Measurements from ENCODE around the gene CPN2.

GRCh38 chr3:194326192-194326967, 24.7 kb downstream of the CPN2 start:
- TF ChIP-seq CEBPB (IDR thresholded peaks at IDR 0.05) (no peak), CTCF (IDR thresholded peaks at IDR 0.05) (no peak), EP300 (IDR thresholded peaks at IDR 0.05) (no peak), RFX5 (IDR thresholded peaks at IDR 0.05) (no peak)
